HuH-7 (cell line): Measurements from ENCODE around the gene USF2.

Experiments used
- DNase-seq: peaks from one replicate; pipeline ENCODE4 v3.0.0; 2011; ENCODE audit warnings: low spot score

The USF2 gene

GRCh38 chr19:35321291-35321690 lies 52.5 kb downstream of the USF2 start:
- DNase-seq = no peak

- no peak for DNase-seq
These were observed 53.3 kb downstream of the USF2 start for GRCh38 chr19:35322014-35322413.

- no peak for DNase-seq
These were observed 58.9 kb downstream of the USF2 start for GRCh38 chr19:35327642-35328041.

- no peak for DNase-seq
These were observed 60.1 kb downstream of the USF2 start, which contains the start of gene CD22 for GRCh38 chr19:35328851-35329285. TSS of gene CD22 (plus strand) at chr19:35329187. CDS start at chr19:35332041, 2,854 bp downstream.

- DNase-seq = no peak
These were observed 60.6 kb downstream of the USF2 start for GRCh38 chr19:35329323-35329722.
